ENCODE results near the gene NRCAM. TPM values are rescaled to one million over a fixed set of nuclear protein-coding genes. Genes with fewer than 3 reads are reported as not detected.
"Not testable (repeated sequence)": the region's sequence is repeated elsewhere in the genome, so short reads cannot be mapped to it uniquely, and the experiment has no call there.

The NRCAM gene
- polyA plus RNA-seq (ENCODE audit: insufficient read length in 4 of 4): 10 to 100 TPM in 3 of 4 donors, 1 to 10 TPM in 1; 2.8 to 24.1 (median 19.4) TPM

DNA sequence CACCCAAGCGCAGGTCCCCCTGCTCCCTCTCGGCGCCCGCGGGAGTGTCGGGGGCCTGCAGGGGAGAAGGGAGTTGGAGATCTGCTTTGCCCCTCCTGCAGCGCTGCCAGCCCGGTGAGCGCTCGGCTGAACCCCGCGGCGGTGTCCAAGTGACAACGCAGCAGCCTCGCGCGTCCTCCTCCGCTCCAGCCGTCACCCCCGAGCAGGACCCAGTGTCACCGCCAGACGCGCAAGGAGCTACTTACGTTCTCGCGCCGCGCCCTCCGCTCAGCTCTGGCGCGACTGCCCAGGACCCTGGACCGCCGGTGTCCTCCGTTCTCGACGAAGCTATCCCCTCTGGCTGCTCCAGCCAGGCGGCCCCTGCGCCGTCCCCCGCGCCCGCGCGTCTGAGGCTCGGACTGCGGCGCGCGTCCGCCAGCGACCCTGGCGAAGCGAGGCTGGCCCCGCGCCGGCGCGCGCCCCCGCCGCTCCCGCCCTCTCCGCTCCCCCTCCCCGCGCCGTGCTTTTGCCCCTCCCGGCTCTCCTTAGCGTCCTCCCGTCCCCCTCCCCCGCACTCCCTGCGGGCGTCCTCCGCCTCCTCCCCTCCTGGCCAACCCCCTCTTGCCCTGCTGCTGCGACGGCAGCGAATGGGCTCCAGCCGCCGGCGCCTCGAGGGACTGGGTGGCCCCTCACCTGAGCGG lies at the start of gene NRCAM:
NRCAM (minus strand) TSS at position 439 of the 680 bp plus-strand sequence. CDS start 216,372 bp downstream, outside the sequence.
- peak; percentile 50 to 63 (median 56) for DNase-seq (ENCODE audit: low read depth in 4 of 4, low spot score in 3 of 4)

DNA sequence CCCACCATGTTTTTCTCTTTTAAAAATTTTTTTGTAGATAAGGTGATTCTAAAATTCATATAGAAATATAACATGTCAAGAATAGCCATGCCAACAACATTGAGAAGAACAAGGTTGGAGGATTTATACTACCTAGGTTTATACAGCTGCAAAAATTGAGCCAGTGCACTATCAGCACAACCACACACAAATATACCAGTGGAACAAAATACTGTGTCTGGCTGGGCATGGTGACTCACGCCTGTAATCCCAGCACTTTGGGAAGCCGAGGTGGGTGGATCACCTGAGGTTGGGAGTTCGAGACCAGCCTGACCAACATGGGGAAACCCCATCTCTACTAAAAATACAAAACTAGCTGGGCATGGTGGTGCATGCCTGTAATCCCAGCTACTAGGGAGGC lies 48.3 kb upstream of the NRCAM start:
- not testable (repeated sequence) for DNase-seq (ENCODE audit: low read depth in 4 of 4, low spot score in 3 of 4)

DNA sequence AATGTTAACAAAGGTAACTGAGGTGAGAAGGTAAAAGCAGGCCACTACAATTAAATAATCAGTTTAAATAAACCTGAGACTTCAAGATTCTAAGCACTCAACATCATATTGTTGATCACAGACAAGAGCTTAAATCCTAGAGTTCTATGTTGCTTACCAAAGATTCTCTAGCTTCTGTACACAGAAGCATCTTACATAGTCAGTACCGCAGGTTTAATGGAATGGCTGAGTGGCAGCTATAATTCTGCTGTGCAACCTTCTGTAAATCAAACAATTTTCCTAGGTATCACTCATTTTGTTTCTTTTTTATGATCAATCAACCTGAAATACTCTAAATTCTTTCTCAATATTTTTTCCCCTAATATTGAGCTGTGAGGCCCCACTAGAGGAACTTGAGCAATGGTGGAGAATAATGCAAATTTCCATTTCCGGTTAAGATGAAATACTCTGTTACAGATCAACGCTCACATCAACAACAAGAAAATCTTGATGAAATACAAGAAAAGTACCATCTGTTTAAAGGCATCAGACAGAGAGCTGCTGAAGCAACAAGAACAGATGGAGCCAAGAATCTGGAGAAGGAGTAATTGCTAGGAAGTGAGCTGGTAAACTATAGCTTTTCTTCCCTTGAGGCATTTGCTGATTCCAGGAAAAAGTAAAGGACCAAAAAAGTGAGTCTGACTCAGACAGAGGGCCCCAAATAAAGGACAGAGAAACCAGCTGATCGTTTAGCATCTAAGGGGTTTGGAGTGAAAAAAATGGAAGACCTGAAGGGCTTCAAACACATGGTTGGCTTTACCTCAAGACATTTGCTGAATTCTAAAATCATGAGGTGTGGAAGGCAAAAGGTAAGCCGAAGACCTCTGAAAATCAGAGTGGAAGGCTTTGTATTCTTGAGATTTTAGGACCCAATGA lies 47.1 kb upstream of the NRCAM start:
- DNase-seq (ENCODE audit: low read depth in 4 of 4, low spot score in 3 of 4): no peak

DNA sequence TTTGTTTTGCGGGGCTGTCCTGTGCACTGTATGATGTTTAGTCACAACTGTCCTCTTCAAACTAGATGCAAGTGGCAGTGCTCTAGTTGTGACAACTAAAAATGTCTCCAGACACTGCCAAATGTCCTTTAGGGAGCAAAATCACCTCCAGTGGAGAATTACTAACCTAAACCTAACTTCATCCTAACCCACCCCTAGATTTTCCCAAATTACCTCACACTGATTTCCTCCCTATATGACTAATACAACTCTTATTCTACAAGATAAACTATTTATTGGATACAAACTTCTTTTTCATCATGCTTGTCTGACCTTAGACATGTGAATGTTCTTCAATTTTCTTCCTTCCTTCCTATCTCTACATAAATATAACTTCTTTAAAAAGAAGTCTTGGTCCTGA lies 43.3 kb upstream of the NRCAM start:
- DNase-seq (ENCODE audit: low read depth in 4 of 4, low spot score in 3 of 4): no peak

DNA sequence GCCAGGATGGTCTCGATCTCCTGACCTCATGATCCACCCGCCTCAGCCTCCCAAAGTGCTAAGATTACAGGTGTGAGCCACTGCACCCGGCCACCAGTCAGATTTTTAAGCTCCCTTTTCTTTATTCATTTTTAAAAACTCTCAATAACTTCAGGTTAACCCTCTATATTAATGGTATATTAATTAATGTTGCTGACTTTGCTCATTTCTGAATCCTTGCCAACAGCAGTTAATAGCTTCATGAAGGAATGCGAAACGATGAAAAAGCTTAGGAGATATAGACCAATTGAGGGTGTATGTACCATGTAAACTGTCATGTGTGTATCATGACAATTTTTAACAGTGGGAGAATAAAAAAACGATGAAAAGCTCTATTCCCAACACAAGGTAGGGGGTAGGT lies 42.2 kb upstream of the NRCAM start:
- DNase-seq (ENCODE audit: low read depth in 4 of 4, low spot score in 3 of 4): no peak

DNA sequence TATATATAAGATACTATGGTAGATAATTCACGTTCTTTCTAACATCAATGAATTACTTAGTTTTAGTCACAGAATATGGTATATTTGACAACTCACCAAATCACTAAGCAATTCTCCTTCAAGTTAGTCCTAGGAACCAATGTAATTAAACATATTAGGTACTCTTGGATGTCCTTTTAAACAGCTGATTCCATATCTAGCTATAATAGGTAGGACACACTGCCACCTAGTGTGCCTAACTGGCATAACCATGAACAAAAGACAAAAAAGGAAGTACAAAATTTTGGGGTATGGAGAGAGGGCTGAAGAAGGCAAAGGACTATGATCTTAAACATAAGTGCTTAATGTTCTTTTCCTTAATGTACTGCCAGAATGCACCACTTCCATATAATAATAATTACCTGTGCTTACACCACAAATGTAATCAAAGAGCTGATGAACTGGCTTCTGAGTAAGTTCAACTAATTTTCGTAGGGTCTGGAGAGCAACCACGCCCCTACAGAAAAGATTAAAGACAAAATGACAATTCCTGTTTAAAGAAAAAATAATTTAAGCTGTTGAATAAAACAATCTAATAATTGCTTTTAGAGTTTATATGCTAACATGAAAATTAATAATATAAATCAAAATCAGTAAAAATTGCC lies 41.0 kb upstream of the NRCAM start:
- DNase-seq (ENCODE audit: low read depth in 4 of 4, low spot score in 3 of 4): peak in 3 of 4 donors; percentile 5 to 17 (median 14)

DNA sequence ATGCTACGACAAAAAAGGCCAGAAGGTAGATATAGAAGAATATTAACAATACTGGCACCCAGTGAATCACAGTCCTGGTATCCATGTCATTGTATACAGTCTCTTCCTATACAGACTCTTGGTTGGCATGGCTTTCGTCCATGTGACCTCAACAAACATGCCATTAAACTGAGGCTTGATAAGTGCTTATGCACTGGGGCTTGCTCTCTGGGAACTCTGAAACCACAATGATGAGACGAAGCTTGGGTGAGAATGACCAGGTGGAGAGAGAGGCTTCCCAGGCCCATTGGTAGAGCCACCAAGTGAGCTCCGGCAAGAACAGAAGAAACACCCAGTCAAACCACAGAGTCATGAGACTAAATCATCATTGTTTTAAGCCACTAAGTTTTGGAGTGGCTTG lies 36.5 kb upstream of the NRCAM start:
- DNase-seq (ENCODE audit: low read depth in 4 of 4, low spot score in 3 of 4): no peak

DNA sequence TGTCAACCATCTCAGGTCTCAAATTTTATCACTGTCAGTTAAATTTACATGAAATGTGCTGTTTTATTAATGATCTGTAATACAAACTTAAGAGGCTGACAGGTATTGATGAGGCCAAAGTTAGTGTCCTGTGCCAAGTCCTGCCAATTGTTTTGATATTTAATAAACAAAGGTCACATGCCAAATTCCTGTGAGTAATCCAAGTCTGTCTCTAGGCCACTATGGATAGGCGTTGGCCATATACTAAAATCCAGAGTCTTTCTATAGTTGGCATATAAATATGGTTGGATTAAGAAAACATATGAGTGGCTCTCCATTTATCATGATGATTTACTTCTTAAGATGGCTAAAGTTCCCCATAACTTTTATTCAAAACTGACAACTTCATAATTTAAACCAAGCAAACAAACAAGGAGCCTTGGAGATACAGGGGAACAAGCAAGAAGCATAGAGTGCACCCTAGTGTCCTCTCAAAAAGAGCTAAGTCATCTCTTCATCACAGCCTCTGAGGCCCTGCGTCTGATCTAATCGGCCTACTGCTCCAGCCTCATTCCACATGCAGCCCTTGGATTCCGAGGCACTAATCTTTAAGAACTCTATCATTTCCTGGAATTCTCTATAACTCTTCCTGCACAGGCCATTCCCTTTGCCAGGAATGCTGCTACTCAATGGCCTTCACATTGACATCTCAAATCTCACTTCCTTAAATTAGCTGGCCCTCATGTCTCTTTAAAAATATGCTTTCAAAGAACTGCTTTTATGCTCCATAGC lies 32.7 kb upstream of the NRCAM start:
- DNase-seq (ENCODE audit: low read depth in 4 of 4, low spot score in 3 of 4): no peak

DNA sequence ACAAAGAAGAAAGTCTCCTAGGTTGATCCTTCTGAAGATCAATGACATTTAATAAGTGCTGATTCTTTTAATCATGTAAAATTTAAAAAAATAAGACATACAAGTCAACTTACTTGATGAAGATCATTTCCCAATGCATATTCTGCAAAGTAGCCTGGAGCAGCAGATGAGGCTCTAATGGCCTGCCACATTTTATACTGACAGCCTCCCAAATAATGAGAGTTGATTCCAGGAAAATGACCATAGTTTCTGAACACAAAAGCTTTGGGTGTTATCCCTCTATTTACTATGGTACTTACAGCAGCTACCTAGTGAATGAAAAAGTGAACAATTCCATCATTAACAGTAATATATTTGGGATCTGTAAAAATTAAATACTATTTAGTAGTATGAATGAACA lies 31.4 kb upstream of the NRCAM start:
- no peak for DNase-seq (ENCODE audit: low read depth in 4 of 4, low spot score in 3 of 4)

DNA sequence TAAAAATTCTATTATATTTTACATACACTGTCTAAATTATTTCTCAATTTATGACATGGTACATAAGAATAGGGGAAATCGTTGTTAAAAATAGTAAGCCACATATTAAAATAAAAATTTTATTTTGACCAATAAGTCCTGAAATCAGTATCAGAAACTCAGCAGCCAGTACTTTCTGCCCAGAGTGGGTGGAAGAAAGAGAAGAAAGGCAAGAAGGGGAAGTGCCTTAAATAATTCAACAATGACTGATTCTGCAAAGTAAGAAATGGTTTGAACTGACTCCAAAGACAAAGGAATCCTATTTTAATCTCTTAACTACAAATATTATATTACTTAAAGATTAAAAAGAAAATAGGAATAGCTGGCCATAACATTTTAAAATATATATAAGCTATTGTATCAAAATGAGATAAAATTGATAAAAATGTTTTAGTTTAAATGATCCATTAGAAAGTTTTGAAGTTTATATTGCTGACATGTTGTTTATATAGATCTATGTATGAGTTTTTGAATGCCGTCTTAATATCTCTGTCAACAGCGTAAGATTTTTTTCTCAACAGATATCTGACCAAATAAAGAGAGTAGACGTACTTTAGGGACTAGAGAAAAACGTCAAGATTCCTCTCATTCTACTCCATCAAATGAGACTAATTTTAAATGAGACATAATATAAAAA lies 30.2 kb upstream of the NRCAM start:
- no peak for DNase-seq (ENCODE audit: low read depth in 4 of 4, low spot score in 3 of 4)

DNA sequence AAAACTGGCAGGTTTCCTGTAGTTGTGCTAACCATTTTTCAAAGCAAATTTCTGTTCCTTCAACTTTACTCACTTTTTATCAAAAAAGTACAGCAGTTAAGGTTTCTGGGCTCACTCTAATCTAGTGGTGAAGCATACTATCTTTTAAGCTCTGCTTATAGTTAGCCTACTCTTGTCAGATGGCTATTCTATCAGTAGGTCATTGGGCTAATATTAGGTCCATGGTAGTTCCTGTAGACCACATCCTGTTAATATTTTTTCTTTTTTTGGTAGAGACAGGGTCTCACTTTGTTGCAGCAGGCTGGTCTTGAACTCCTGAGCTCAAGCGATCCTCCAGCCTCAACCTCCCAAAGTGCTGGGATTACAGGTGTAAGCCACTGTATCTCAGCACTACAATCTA lies 27.9 kb upstream of the NRCAM start:
- no peak for DNase-seq (ENCODE audit: low read depth in 4 of 4, low spot score in 3 of 4)

DNA sequence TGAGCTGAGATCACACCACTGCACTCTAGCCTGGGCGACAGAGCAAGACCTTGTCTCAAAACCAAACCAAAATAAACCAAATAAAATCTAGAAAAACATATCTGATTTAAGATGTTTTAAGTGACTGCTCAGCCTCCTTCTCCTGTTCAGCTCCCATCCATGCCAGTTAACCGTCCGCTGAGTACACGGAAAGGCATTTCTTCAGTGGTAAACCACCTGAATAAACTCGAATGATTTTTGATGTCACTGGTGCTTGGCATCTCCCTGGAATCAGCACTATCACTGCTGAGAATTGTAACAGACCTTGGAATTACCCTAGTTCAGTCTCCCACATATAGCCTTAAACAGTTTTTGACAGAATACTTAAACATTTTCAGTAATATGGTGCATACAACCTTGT lies 24.1 kb upstream of the NRCAM start:
- no peak for DNase-seq (ENCODE audit: low read depth in 4 of 4, low spot score in 3 of 4)

DNA sequence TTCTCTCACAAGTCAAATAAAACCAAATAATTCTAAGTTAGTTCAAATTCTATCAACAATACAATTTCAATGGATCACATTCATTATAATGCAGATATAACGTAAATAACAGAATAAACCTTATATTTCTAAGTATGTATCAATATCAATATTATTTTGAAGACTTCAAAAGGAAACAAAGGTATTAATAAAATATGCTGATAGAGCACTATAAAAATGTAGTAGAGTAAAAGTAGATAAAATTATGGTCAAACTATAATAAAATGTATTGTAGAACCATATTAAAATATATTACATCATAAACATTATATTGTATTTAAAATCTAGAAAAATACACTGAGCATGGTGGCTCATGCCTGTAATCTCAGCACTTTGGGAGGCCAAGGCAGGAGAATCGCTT lies 23.5 kb upstream of the NRCAM start:
- no peak for DNase-seq (ENCODE audit: low read depth in 4 of 4, low spot score in 3 of 4)

DNA sequence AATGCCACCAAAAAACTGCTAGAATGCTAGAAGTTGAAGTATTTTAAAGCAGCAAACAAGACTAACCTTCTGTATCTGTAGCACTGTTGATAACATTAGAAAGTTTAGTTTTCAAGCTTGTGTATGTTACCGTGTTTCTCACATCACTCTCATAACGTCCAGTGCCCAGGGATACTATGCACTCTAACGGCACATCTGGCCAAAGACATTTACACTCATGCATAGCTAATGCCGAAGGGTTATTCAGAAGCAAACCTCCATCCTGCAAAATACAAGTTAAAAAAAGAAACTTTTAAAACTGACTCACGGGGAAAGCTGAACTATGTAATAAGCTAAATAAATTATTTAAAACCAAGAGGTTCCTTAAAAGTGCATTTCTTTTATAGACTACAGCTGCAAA lies 22.9 kb upstream of the NRCAM start:
- no peak for DNase-seq (ENCODE audit: low read depth in 4 of 4, low spot score in 3 of 4)

DNA sequence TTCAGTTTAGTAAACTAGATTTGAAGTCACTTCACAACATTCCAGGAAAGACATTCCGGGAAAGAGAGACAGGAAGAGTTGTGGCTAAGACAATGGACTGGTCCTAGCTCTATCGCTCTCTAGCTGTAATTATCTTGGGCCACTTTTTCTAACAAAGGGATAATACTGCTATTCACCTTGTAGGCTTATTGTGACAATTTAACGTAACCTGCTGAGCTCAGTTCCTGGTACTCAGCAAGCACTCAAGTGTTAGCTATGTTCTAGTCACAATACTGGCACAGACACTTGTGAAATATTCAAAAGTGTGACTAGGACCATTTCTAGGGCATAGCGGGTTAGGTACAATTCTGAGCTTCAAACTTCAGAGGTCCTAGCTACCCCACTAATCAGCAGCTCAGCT lies 12.0 kb upstream of the NRCAM start:
- no peak for DNase-seq (ENCODE audit: low read depth in 4 of 4, low spot score in 3 of 4)

DNA sequence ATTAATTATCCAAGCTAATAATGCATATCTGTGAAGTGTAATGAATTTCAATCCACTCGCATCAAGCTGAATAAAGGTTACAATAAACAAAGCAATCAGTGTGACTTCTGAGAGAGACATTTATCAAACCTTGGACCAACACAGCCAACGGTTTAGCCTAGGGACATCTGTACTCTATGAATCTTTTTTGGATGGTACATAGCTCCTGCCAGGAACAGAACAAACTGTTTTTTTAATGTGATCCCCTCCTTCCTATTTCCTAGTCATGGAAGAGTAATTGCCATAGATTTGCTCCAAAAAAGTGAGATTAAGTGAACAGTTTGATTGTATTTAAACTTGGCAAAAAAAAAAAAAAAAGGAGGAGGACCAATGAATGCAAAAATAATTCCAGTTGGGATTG lies 11.2 kb upstream of the NRCAM start:
- DNase-seq (ENCODE audit: low read depth in 4 of 4, low spot score in 3 of 4): no peak

DNA sequence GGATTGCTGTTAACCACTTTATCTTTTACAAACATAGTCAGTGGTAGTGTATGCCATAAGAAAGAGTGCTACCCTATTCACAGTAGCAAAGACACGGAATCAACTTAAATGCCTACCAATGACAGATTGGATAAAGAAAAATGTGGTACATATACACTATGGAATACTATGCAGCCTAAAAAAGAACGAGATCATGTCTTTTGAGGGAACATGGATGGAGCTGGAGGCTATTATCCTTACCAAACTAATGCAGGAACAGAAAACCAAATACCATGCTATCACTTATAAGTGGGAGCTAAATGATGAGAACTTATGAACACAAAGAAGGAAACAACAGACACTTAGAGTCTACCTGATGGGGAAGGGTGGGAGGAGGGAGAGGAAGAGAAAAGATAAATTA lies 10.1 kb upstream of the NRCAM start:
- not testable (repeated sequence) for DNase-seq (ENCODE audit: low read depth in 4 of 4, low spot score in 3 of 4)

DNA sequence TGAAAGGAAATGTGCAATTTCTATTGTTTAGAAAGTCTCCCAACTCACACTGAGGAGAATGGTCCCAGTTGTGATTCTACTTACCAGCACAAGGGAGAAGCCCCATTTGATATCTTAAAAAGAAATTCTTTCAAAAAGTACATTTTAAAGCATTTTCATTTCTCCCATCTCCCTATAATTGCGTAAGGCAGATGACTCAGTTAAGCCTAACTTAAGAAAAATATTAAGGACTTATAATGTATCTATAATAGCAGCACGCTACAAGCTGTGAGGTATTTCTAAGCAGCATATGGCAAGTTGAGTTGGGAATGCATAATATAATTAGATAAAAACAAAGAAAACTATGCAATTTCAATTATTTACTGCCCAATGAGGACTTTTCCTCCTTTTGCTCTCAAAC lies 8.5 kb upstream of the NRCAM start:
- DNase-seq (ENCODE audit: low read depth in 4 of 4, low spot score in 3 of 4): no peak

DNA sequence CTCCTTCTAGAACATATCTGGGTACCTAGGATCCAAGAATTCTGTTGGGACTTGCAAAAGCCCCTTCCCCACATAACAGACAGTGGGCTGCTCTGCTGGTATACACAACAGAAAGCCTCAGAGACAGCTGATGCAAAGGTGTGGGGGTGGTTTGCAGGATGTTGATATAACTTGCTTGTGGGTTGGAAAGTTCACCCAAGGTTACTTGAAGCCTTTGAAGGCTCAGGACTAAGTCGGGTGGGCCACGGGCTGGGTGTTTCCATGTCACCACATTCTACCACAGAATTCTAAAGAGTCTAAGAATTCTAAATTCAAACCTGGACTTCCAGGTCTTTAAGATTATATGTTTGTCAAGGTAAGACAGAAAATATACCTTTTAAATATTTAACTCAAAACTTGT lies 7.4 kb upstream of the NRCAM start:
- no peak for DNase-seq (ENCODE audit: low read depth in 4 of 4, low spot score in 3 of 4)

DNA sequence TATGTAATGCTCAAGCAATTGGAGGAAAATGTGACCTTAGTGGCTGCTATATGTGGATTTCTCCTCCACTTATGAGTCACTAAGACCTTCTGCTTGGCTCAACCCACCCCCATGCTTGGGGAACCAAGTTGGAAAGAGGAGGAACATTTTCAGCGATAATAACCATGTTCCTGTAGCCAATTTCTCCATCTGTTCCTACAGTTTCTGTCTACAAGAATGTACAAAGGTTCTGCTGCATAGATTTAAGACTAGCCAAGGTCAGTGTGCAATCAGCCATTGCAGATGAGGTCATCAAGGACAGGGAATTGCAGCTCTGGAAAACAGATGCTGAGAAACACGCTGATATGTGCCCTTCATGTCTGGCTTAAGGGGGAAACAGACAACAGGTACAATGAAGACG lies 5.6 kb upstream of the NRCAM start:
- DNase-seq (ENCODE audit: low read depth in 4 of 4, low spot score in 3 of 4): no peak
